Heart right ventricle (tissue), 16 donors: ENCODE measurements around the gene MAMDC2. TPM values are rescaled to one million over a fixed set of nuclear protein-coding genes. Genes with fewer than 3 reads are reported as not detected.

ENCODE experiments used
- ATAC-seq, 8 donors: fragments of 200-7000 bp; cut with Tn5 transposase; one replicate each; pipeline ENCODE4 v1.9.1; 2020; ENCODE audit warnings: mild to moderate bottlenecking in 8 of 8, moderate library complexity in 8 of 8, moderate number of reproducible peaks in 1 of 8
- DNase-seq, 2 donors: peaks; one replicate each; pipeline ENCODE4 v3.0.0-alpha.2; 2020
- H3K27ac ChIP-seq, 10 donors: fragments of 200-600 bp; sonication (generic) in 2 of 10; one replicate each; pipeline versions ENCODE4 v1.5.0 to v1.8.0; 2020 to 2022; ENCODE audit warnings: mild to moderate bottlenecking in 3 of 10
- H3K27me3 ChIP-seq, 7 donors: fragments of 200-600 bp; one replicate each; pipeline ENCODE4 v1.8.0; 2021 to 2022; ENCODE audit warnings: mild to moderate bottlenecking in 2 of 7
- H3K36me3 ChIP-seq, 9 donors: fragments of 200-600 bp; sonication (generic) in 1 of 9; one replicate each; pipeline versions ENCODE4 v1.5.0 to v1.8.0; 2020 to 2022; ENCODE audit warnings: mild to moderate bottlenecking in 2 of 9
- H3K4me1 ChIP-seq, 9 donors: fragments of 200-600 bp; sonication (generic) in 1 of 9; one replicate each; pipeline versions ENCODE4 v1.5.0 to v1.8.0; 2020 to 2022; ENCODE audit warnings: mild to moderate bottlenecking in 4 of 9
- H3K4me3 ChIP-seq, 10 donors: fragments of 200-600 bp; sonication (generic) in 2 of 10; one replicate each; pipeline versions ENCODE4 v1.5.0 to v1.8.0; 2020 to 2022; ENCODE audit warnings: mild to moderate bottlenecking in 7 of 10, moderate library complexity in 2 of 10
- H3K9me3 ChIP-seq, 11 donors: fragments of 200-600 bp in 10 of 11; sonication (generic) in 2 of 11; one replicate each; pipeline versions ENCODE4 v1.5.0 to v1.8.0; 2013 to 2022; ENCODE audit warnings: mild to moderate bottlenecking in 2 of 11, control low read depth in 1 of 11, moderate library complexity in 1 of 11
- WGBS, 2 donors: extraction: QIAGEN DNeasy Blood & Tissue Kit; methylation state at CpG; one replicate each; pipeline ENCODE4 v1.1.7; 2013; ENCODE audit warnings: inconsistent platforms in 1 of 2; 5-methylcytosine and 5-hydroxymethylcytosine counted together
- intact Hi-C, 10 donors: fragments of 100-400 bp; cut with DNase I; formaldehyde crosslinking; loops; one replicate each; pipeline versions ENCODE4 v1.11.1 to v1.14.2; 2022
- polyA plus RNA-seq, 2 donors: library from polyadenylated mRNA; stranded (reverse); fragments of 200-250 nt; gene quantifications; one replicate each; pipeline ENCODE4 v1.2.3, GENCODE V29; 2013
- total RNA-seq, 10 donors: library from RNA; stranded (reverse); fragmentation: NEBNext Ultra II Directional in 3 of 10; extraction: Animal tissue kit (Norgen Biotek cat#: 25700) in 3 of 10; gene quantifications; one replicate each; pipeline versions ENCODE4 v1.2.1 to v1.2.4, GENCODE V29; 2021 to 2023
- TF ChIP-seq, protein P1 (sequence below), 9 donors: fragments of 200-600 bp; sonication (generic) in 2 of 9; IDR thresholded peaks; one replicate each; pipeline versions ENCODE4 v1.5.0 to v1.8.0; 2021 to 2022; ENCODE audit warnings: antibody characterized with exemption in 9 of 9, mild to moderate bottlenecking in 5 of 9, moderate library complexity in 1 of 9
- donor health status: Arrhythmogenic right ventricular cardiomyopathy.
- donor health status: ischemic (EF 13 %, LVEDD 7.1; RV severe dilation, severe dysfunction).
- donor health status: healthy with polysubstance abuse.
- donor health status: DM: no; HTN: yes; CAD: no.
- donor health status: DM: no; HTN: no; CAD: no.
- donor health status: ischemic (EF 25% LVEDD 6.9; RV normal size, moderate dysfunction).
- donor health status: ischemic (EF 25% LVEDD 5.7; RV mildly dilated, moderate dysfunction).
- donor health status: healthy.
- donor health status: DM: yes; HTN: yes; CAD: no.
- donor health status: Ischemic cardiomyopathy.
- donor health status: ischemic (EF 35%, LVEDD 5.7; RV mildly dilated, moderate dysfunction).
- donor health status: nonischemic (EF 11% LVEDD 7.7; RV severe dilation, severe dysfunction).
- donor health status: DM: yes; HTN: yes; CAD: no.
- donor health status: PGD.
- donor health status: ischemic (EF 29% LVEDD 5.4; RV normal size, mild dysfunction).
- donor health status: nonischemic (EF 23%, LVEDD 6.1; RV moderate dilation, normal function).

MAMDC2 gene
- total and polyA plus RNA-seq, 12 donors = 2.3 to 11.8 (median 5.8) TPM

GRCh38 chr9:70169222-70169621, 125.6 kb downstream of the MAMDC2 start:
- TF ChIP-seq, protein P1, sequence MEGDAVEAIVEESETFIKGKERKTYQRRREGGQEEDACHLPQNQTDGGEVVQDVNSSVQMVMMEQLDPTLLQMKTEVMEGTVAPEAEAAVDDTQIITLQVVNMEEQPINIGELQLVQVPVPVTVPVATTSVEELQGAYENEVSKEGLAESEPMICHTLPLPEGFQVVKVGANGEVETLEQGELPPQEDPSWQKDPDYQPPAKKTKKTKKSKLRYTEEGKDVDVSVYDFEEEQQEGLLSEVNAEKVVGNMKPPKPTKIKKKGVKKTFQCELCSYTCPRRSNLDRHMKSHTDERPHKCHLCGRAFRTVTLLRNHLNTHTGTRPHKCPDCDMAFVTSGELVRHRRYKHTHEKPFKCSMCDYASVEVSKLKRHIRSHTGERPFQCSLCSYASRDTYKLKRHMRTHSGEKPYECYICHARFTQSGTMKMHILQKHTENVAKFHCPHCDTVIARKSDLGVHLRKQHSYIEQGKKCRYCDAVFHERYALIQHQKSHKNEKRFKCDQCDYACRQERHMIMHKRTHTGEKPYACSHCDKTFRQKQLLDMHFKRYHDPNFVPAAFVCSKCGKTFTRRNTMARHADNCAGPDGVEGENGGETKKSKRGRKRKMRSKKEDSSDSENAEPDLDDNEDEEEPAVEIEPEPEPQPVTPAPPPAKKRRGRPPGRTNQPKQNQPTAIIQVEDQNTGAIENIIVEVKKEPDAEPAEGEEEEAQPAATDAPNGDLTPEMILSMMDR (IDR thresholded peaks at IDR 0.05) = no peak
- intact Hi-C loops = no loop called here
- H3K27ac ChIP-seq = no peak overlapping the region
- H3K9me3 ChIP-seq = no peaks in the 10 kb centered on the region
- no peak for ATAC-seq
- no peaks in the 10 kb centered on the region for H3K27me3 ChIP-seq
- DNase-seq = no peak
- H3K4me3 ChIP-seq = no peak overlapping the region
- H3K36me3 ChIP-seq = peaks cover 0 to 40% (median 0%) of the 10 kb centered on the region in 9 donors
- WGBS, 2 donors = 80 to 87% methylated on average over 3 of the region's 3 CpGs
- H3K4me1 ChIP-seq = no peaks in the 10 kb centered on the region

- Histone ChIP-seq H3K4me1 (no peaks in the 10 kb centered on the region), H3K9me3 (no peaks in the 10 kb centered on the region), H3K27me3 (no peaks in the 10 kb centered on the region), H3K4me3 (no peak overlapping the region), H3K27ac (no peak overlapping the region), H3K36me3 (peaks cover 0 to 43% (median 0%) of the 10 kb centered on the region in 9 donors)
- ATAC-seq = no peak
- TF ChIP-seq, protein P1 (IDR thresholded peaks at IDR 0.05) = no peak
- intact Hi-C loops = no loop called here
- DNase-seq = no peak
- WGBS, 2 donors = 76 to 83% methylated on average over 7 of the region's 7 CpGs
Observed at GRCh38 chr9:70170151-70170790, 126.6 kb downstream of the MAMDC2 start.

DNA sequence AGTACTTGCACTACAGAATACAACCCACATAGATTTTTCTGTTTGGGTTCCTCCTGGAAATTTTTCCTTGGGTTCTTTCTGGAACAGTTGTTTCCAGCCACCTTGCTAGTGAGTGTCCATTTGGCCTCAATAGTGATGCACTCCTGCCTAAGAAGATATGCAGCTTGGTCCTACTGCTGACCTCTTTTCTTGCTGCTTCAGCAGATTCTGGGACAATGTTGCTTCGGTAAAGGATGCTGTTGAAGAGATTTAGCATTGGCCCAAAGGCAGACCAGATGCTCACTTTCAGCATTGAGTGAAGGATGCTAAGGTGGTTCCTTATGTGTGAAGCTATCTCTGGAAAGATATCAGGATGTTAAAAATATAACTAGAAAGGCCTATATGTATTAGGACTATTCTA, 128.9 kb downstream of the MAMDC2 start:
- 86 to 93% methylated on average over 1 of the region's 1 CpG for WGBS, 2 donors
- ATAC-seq (no peak), DNase-seq (no peak)
- Histone ChIP-seq H3K36me3 (peaks cover 0 to 60% (median 0%) of the 10 kb centered on the region in 9 donors), H3K27ac (no peak overlapping the region), H3K4me3 (no peak overlapping the region), H3K4me1 (no peaks in the 10 kb centered on the region), H3K9me3 (no peaks in the 10 kb centered on the region), H3K27me3 (no peaks in the 10 kb centered on the region)
- intact Hi-C loops = no loop called here
- TF ChIP-seq, protein P1 (IDR thresholded peaks at IDR 0.05) = no peak

DNA sequence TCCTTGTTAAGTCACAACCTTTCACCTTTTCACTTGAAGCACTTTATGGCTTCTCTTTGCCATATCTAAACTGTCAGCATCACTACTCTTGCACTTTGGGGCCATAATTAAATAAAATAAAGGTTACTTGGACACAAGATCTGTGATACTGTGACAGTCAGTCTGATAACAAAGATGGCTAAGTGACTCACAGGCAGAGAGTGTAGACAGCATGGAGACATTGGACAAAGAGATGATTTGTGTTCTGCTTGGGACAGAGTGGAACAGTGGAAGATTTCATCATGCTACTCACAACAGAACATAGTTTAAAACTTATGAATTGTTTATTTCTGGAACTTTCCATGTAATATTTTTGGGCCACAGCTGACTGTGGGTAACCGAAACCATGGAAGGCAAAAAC, 133.5 kb downstream of the MAMDC2 start:
- Histone ChIP-seq H3K27me3 (no peaks in the 10 kb centered on the region), H3K36me3 (peaks cover 0 to 46% (median 0%) of the 10 kb centered on the region in 9 donors), H3K9me3 (peaks cover 0 to 18% (median 4%) of the 10 kb centered on the region in 11 donors), H3K4me3 (no peak overlapping the region), H3K4me1 (no peaks in the 10 kb centered on the region), H3K27ac (no peak overlapping the region)
- intact Hi-C loops = no loop called here
- no peak for DNase-seq
- ATAC-seq = peak in 1 of 8 donors; percentile 37
- 94 to 95% methylated on average over 1 of the region's 1 CpG for WGBS, 2 donors
- TF ChIP-seq, protein P1 (IDR thresholded peaks at IDR 0.05) = no peak
